IMR-90 (cell line): ENCODE data around the gene CERK. TPM values are rescaled to one million over a fixed set of nuclear protein-coding genes. Genes with fewer than 3 reads are reported as not detected.
A peak's percentile ranks its signal among the peaks of the same experiment; 100 is the strongest.

ENCODE experiments used
- ATAC-seq: fragments of 200-7000 bp; cut with Tn5 transposase; 2 replicates; pipeline ENCODE4 v1.9.1; 2020; ENCODE audit warnings: low read depth, mild to moderate bottlenecking, moderate library complexity
- BruUV-seq: library from RNA; stranded (reverse); fragments of 400-500 nt; replicated peaks from 2 replicates; lab custom pipeline; 2021; lab: Mats Ljungman, UMichigan
- CTCF ChIA-PET: fragments of 300-600 bp; formaldehyde crosslinking; extraction: SDS; loops from one replicate; lab custom pipeline; 2021; ENCODE audit warnings: antibody characterized with exemption; lab: Yijun Ruan, JAX
- POLR2A ChIA-PET: fragments of 300-600 bp; sonication (Branson Sonifier 250); formaldehyde crosslinking; loops from one replicate; lab custom pipeline; 2022; ENCODE audit warnings: antibody characterized with exemption; ENCODE audit not compliant: unreplicated experiment; lab: Charles Lee
- DNase-seq: peaks from one replicate; pipeline ENCODE4 v3.0.0; 2013
- H2AFZ ChIP-seq: replicated peaks from 2 replicates; pipeline ENCODE3; 2013; ENCODE audit warnings: low read length, mild to moderate bottlenecking; ENCODE audit not compliant: poor library complexity
- H2AK5ac ChIP-seq: 2 replicates; pipeline ENCODE4 v1.6.1; 2013; ENCODE audit warnings: low read depth, low read length, inconsistent platforms
- H2AK9ac ChIP-seq: replicated peaks from 2 replicates; pipeline ENCODE3; 2013; ENCODE audit warnings: mild to moderate bottlenecking, low read depth, low read length, moderate library complexity; ENCODE audit not compliant: poor library complexity
- H2BK120ac ChIP-seq: 2 replicates; pipeline ENCODE4 v1.6.1; 2013; ENCODE audit warnings: low read depth, low read length, inconsistent platforms
- H2BK15ac ChIP-seq: 3 replicates; pipeline ENCODE4 v1.6.1; 2013; ENCODE audit warnings: low read depth, low read length, inconsistent platforms
- H2BK20ac ChIP-seq: 2 replicates; pipeline ENCODE4 v1.6.1; 2013; ENCODE audit warnings: low read depth, mild to moderate bottlenecking, inconsistent platforms, low read length, moderate library complexity
- H2BK5ac ChIP-seq: 2 replicates; pipeline ENCODE4 v1.6.1; 2013; ENCODE audit warnings: mild to moderate bottlenecking, low read depth, low read length, inconsistent platforms; ENCODE audit not compliant: poor library complexity, severe bottlenecking
- H3K14ac ChIP-seq: replicated peaks from 2 replicates; pipeline ENCODE4 v1.6.1; 2013; ENCODE audit warnings: low read depth, low read length, inconsistent platforms
- H3K18ac ChIP-seq: 2 replicates; pipeline ENCODE4 v1.6.1; 2013; ENCODE audit warnings: low read depth, low read length, control low read depth
- H3K23ac ChIP-seq: 2 replicates; pipeline ENCODE4 v1.6.1; 2013; ENCODE audit warnings: low read depth, low read length, inconsistent platforms
- H3K27ac ChIP-seq: 2 replicates; pipeline ENCODE4 v1.5.1; 2013; ENCODE audit warnings: mild to moderate bottlenecking, control low read depth, low read length; ENCODE audit not compliant: insufficient read depth
- H3K27me3 ChIP-seq: 2 replicates; pipeline ENCODE4 v1.6.1; 2013; ENCODE audit warnings: low read length; ENCODE audit not compliant: control insufficient read depth, insufficient read depth
- H3K36me3 ChIP-seq: 2 replicates; pipeline ENCODE4 v1.6.1; 2013; ENCODE audit warnings: low read length, mixed read lengths; ENCODE audit not compliant: control insufficient read depth, insufficient read depth
- H3K4ac ChIP-seq: 2 replicates; pipeline ENCODE4 v1.6.1; 2013; ENCODE audit warnings: low read depth, low read length, inconsistent platforms
- H3K4me1 ChIP-seq: 2 replicates; pipeline ENCODE4 v1.6.1; 2013; ENCODE audit warnings: low read length, mixed read lengths; ENCODE audit not compliant: control insufficient read depth, insufficient read depth
- H3K4me2 ChIP-seq: 2 replicates; pipeline ENCODE4 v1.6.1; 2013; ENCODE audit warnings: low read depth, mild to moderate bottlenecking, control low read depth, low read length, moderate library complexity
- H3K4me3 ChIP-seq: 2 replicates; pipeline ENCODE4 v1.5.1; 2013; ENCODE audit warnings: low read depth, mild to moderate bottlenecking, control low read depth, low read length, moderate library complexity; ENCODE audit not compliant: insufficient read depth
- H3K56ac ChIP-seq: 2 replicates; pipeline ENCODE4 v1.6.1; 2013; ENCODE audit warnings: low read length, inconsistent platforms; ENCODE audit not compliant: insufficient read depth; ENCODE audit errors: extremely low read depth
- H3K79me1 ChIP-seq, 2 experiments: 2 replicates each; pipeline ENCODE4 v1.6.1; 2013; ENCODE audit warnings: low read length in 2 of 2, inconsistent platforms in 1 of 2, low read depth in 1 of 2
- H3K9ac ChIP-seq: 2 replicates; pipeline ENCODE4 v1.6.1; 2013; ENCODE audit warnings: low read depth, low read length, control low read depth
- H3K9me1 ChIP-seq: 2 replicates; pipeline ENCODE4 v1.6.1; 2013; ENCODE audit warnings: low read length, inconsistent platforms; ENCODE audit not compliant: insufficient read depth
- H3K9me3 ChIP-seq: 2 replicates; pipeline ENCODE4 v1.6.1; 2013; ENCODE audit warnings: low read length; ENCODE audit not compliant: control insufficient read depth, insufficient read depth
- H4K20me1 ChIP-seq: 2 replicates; pipeline ENCODE4 v1.6.1; 2013; ENCODE audit warnings: low read length, inconsistent platforms; ENCODE audit not compliant: insufficient read depth
- H4K5ac ChIP-seq: 2 replicates; pipeline ENCODE4 v1.6.1; 2013; ENCODE audit warnings: mild to moderate bottlenecking, low read depth, low read length, control low read depth
- H4K8ac ChIP-seq, 2 experiments: 2 replicates each; pipeline ENCODE4 v1.6.1; 2013; ENCODE audit warnings: low read depth in 2 of 2, low read length in 2 of 2, control low read depth in 1 of 2, inconsistent platforms in 1 of 2
- H4K91ac ChIP-seq: 2 replicates; pipeline ENCODE4 v1.6.1; 2013; ENCODE audit warnings: low read depth, low read length, inconsistent platforms; ENCODE audit not compliant: insufficient read depth
- BHLHE40 ChIP-seq: fragments of 150-350 bp; IDR thresholded peaks from 2 replicates; pipeline ENCODE4 v1.6.1; 2016; ENCODE audit warnings: mild to moderate bottlenecking, low read depth, low read length
- CHD1 ChIP-seq: IDR thresholded peaks from 2 replicates; pipeline ENCODE4 v1.6.1; 2012; ENCODE audit warnings: low read depth, low read length, improper control_type of control experiment
- ELK1 ChIP-seq: fragments of 150-350 bp; IDR thresholded peaks from 2 replicates; pipeline ENCODE4 v1.6.1; 2016; ENCODE audit warnings: low read depth, mild to moderate bottlenecking, low read length, moderate library complexity, borderline replicate concordance
- FOS ChIP-seq: fragments of 150-350 bp; IDR thresholded peaks from 2 replicates; pipeline ENCODE4 v1.6.1; 2016; ENCODE audit warnings: low read depth, low read length
- MAZ ChIP-seq: IDR thresholded peaks from 2 replicates; pipeline ENCODE4 v1.6.1; 2012; ENCODE audit warnings: low read depth, mild to moderate bottlenecking, low read length, improper control_type of control experiment, moderate library complexity, borderline replicate concordance
- MXI1 ChIP-seq: IDR thresholded peaks from 2 replicates; pipeline ENCODE4 v1.6.1; 2012; ENCODE audit warnings: low read depth, mild to moderate bottlenecking, low read length, moderate library complexity, borderline replicate concordance
- NFE2L2 ChIP-seq: fragments of 150-350 bp; IDR thresholded peaks from 2 replicates; pipeline ENCODE4 v1.6.1; 2016; ENCODE audit warnings: low read depth, mild to moderate bottlenecking, low read length
- RAD21 ChIP-seq: IDR thresholded peaks from 2 replicates; pipeline ENCODE4 v1.6.1; 2012; ENCODE audit warnings: low read length, improper control_type of control experiment
- RFX5 ChIP-seq: IDR thresholded peaks from 2 replicates; pipeline ENCODE4 v1.8.0; 2012; ENCODE audit warnings: low read depth, mild to moderate bottlenecking, low read length, moderate library complexity
- USF2 ChIP-seq: fragments of 150-350 bp; IDR thresholded peaks from 2 replicates; pipeline ENCODE4 v1.6.1; 2017; ENCODE audit warnings: mild to moderate bottlenecking, antibody characterized with exemption, low read length, low read depth
- WGBS, 2 experiments: methylation state at CpG; one replicate each; pipeline versions ENCODE4 v1.1.5 to v1.1.7; 2013; ENCODE audit warnings: missing lambda C conversion rate in 2 of 2; ENCODE audit not compliant: insufficient read length in 1 of 2; ENCODE audit errors: extremely low coverage in 2 of 2; 5-methylcytosine and 5-hydroxymethylcytosine counted together
- dilution Hi-C: fragments of 300-500 bp; cut with HindIII; formaldehyde crosslinking; loops from one replicate; pipeline ENCODE4 v1.14.3; 2018; ENCODE audit warnings: low sequenced_read_pairs; ENCODE audit not compliant: unreplicated experiment
- in situ Hi-C: fragments of 300-500 bp; cut with MboI; formaldehyde crosslinking; loops from 3 replicates; pipeline ENCODE4 v1.14.3; 2019; ENCODE audit warnings: low sequenced_read_pairs, inconsistent platforms, mixed read lengths
- intact Hi-C: fragments of 100-400 bp; cut with micrococcal nuclease; formaldehyde crosslinking; loops from 2 replicates; pipeline ENCODE4 v1.10.0; 2022
- polyA plus RNA-seq, 3 experiments: library from polyadenylated mRNA; depleted of rRNA; stranded (reverse); fragments of >200 nt; gene quantifications; 2 replicates each; pipeline ENCODE4 v1.2.3, GENCODE V29; 2012; ENCODE audit warnings: low replicate concordance in 1 of 3
- total RNA-seq: library from RNA; depleted of rRNA; stranded (reverse); fragments of >200 nt; gene quantifications from 2 replicates; pipeline ENCODE4 v1.2.3, GENCODE V29; 2012

CERK gene
- total and polyA plus RNA-seq, 2 of the 4 experiments (the other 2 are of a cell fraction) = 25.3 to 38.7 TPM

- ChIA-PET CTCF (no interaction called here), POLR2A (no interaction called here)
- peak overlapping the region; percentile 99 for H2AK5ac ChIP-seq
- peaks cover 34% of the 10 kb centered on the region for H3K4me1 ChIP-seq
- H3K4ac ChIP-seq = peak overlapping the region; percentile 92
- BruUV-seq = no TSS peak
- H3K79me1 ChIP-seq = peaks cover 0 to 11% of the 10 kb centered on the region in 2 experiments; a peak in 1 of 4 replicates
- H4K8ac ChIP-seq = peak overlapping the region; percentile 25 to 99; a peak in 2 of 4 replicates
- H4K5ac ChIP-seq = no peak overlapping the region
- peak overlapping the region; percentile 93 for H2BK5ac ChIP-seq
- no peak for TF ChIP-seq USF2
- TF ChIP-seq BHLHE40 = no peak
- TF ChIP-seq FOS = no peak
- no peak for TF ChIP-seq NFE2L2
- no peak for TF ChIP-seq ELK1
- TF ChIP-seq RFX5 = no peak
- no peak for TF ChIP-seq RAD21
- TF ChIP-seq CHD1 = no peak
- TF ChIP-seq MAZ = no peak
- no peak for TF ChIP-seq MXI1
- WGBS, 2 experiments = no CpG with 5 or more reads among the region's 11 CpGs
- peak overlapping the region; percentile 37; the same call in 1 of the 2 replicates for H2BK120ac ChIP-seq
- H2AK9ac ChIP-seq = peak overlapping the region; percentile 88
- peaks cover 32% of the 10 kb centered on the region for H3K9me1 ChIP-seq
- H2AFZ ChIP-seq = peak overlapping the region; percentile 29
- no peaks in the 10 kb centered on the region for H3K9me3 ChIP-seq
- H3K9ac ChIP-seq = no peak overlapping the region
- peak overlapping the region; percentile 57 for H2BK20ac ChIP-seq
- H3K36me3 ChIP-seq = no peaks in the 10 kb centered on the region
- intact Hi-C loops (no loop called here), dilution Hi-C loops (no loop called here), in situ Hi-C loops (no loop called here)
- no peak overlapping the region for H3K23ac ChIP-seq
- H4K20me1 ChIP-seq = no peaks in the 10 kb centered on the region
- DNase-seq = no peak
- H3K4me3 ChIP-seq = no peak overlapping the region
- no peak for ATAC-seq
- no peak overlapping the region for H3K18ac ChIP-seq
- peak overlapping the region; percentile 100 for H4K91ac ChIP-seq
- H3K27ac ChIP-seq = no peak overlapping the region
- H2BK15ac ChIP-seq = peak overlapping the region; percentile 52; the same call in 2 of the 3 replicates
- no peaks in the 10 kb centered on the region for H3K27me3 ChIP-seq
- H3K56ac ChIP-seq = no peak overlapping the region
- H3K4me2 ChIP-seq = no peak overlapping the region
- 0 out of 2 replicates have a peak overlapping the region, but pooled peaks have one; percentile 43 for H3K14ac ChIP-seq
Observed at GRCh38 chr22:46752286-46752987, 14.4 kb upstream of the CERK start.
